Suprapubic skin (tissue), 3 donors: ENCODE data around the gene FCAMR.

Experiments used
- POLR2A ChIP-seq, 2 donors: fragments of 450-650 bp; IDR thresholded peaks; one replicate each; pipeline ENCODE4 v1.6.1; 2017; ENCODE audit warnings: antibody characterized with exemption in 2 of 2, mild to moderate bottlenecking in 2 of 2, moderate library complexity in 2 of 2
- TF ChIP-seq, protein P1 (sequence below), 2 donors: fragments of 200-600 bp in 1 of 2; fragments of 450-650 bp in 1 of 2; sonication (generic) in 1 of 2; IDR thresholded peaks; one replicate each; pipeline ENCODE4 v1.5.1; 2016 to 2019; ENCODE audit warnings: antibody characterized with exemption in 2 of 2, mild to moderate bottlenecking in 1 of 2, moderate library complexity in 1 of 2

DNA sequence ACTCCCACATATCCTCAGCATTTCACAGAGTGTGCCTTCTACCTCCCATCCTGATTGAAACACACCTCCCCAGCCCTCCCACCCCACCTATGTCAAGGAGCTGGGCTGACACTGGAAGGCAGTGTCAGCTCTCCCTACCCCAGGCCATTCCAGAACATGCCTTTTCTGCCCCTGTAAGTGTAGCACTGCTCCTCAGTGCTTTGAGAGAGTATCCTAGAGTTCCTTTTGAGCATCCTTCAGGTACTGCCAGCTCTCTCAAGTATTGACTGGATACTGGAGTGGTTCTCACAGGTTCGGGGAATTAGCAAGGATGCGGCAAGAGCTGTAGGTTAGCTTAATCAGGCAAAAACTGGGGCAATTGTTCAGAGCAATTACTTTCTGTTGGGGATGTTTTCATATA, 40.5 kb upstream of the FCAMR start:
- TF ChIP-seq POLR2A (IDR thresholded peaks at IDR 0.05) = no peak
- TF ChIP-seq, protein P1, sequence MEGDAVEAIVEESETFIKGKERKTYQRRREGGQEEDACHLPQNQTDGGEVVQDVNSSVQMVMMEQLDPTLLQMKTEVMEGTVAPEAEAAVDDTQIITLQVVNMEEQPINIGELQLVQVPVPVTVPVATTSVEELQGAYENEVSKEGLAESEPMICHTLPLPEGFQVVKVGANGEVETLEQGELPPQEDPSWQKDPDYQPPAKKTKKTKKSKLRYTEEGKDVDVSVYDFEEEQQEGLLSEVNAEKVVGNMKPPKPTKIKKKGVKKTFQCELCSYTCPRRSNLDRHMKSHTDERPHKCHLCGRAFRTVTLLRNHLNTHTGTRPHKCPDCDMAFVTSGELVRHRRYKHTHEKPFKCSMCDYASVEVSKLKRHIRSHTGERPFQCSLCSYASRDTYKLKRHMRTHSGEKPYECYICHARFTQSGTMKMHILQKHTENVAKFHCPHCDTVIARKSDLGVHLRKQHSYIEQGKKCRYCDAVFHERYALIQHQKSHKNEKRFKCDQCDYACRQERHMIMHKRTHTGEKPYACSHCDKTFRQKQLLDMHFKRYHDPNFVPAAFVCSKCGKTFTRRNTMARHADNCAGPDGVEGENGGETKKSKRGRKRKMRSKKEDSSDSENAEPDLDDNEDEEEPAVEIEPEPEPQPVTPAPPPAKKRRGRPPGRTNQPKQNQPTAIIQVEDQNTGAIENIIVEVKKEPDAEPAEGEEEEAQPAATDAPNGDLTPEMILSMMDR (IDR thresholded peaks at IDR 0.05) = no peak
